HepG2 (cell line): ENCODE data around the gene TXNDC11. TPM values are rescaled to one million over a fixed set of nuclear protein-coding genes. Genes with fewer than 3 reads are reported as not detected.

Source experiments
- ATAC-seq: fragments of 200-7000 bp; cut with Tn5 transposase; 3 replicates; pipeline ENCODE4 v1.9.1; 2020; ENCODE audit warnings: mild to moderate bottlenecking, moderate library complexity
- BruUV-seq: library from RNA; stranded (reverse); fragments of 400-500 nt; replicated peaks from 2 replicates; lab custom pipeline; 2021; lab: Mats Ljungman, UMichigan
- CTCF ChIA-PET: fragments of 300-600 bp; formaldehyde crosslinking; extraction: SDS; loops from one replicate; lab custom pipeline; 2021; ENCODE audit warnings: low total read pairs, inconsistent platforms, low intra/inter-chr PET ratio; lab: Yijun Ruan, JAX
- POLR2A ChIA-PET: fragments of 350-600 bp; sonication (Branson Sonifier 250); formaldehyde crosslinking; loops from one replicate; lab custom pipeline; 2020; ENCODE audit warnings: antibody characterized with exemption, inconsistent platforms; lab: Yijun Ruan, JAX
- DNase-seq: peaks from one replicate; pipeline ENCODE4 v3.0.0-alpha.2; 2015; ENCODE audit warnings: low spot score
- FAIRE-seq: peaks from 3 replicates; lab custom pipeline; 2011; peaks lifted over from hg19 to GRCh38; lab: Jason Lieb, UNC
- H2AFZ ChIP-seq: one replicate; pipeline ENCODE4 v1.6.1; 2011; ENCODE audit warnings: low read length, inconsistent platforms
- H3K27ac ChIP-seq: fragments of 300-600 bp; 3 replicates; pipeline ENCODE4 v1.8.0; 2011; ENCODE audit warnings: mixed run types, mild to moderate bottlenecking, mixed read lengths, low read length, inconsistent platforms; ENCODE audit not compliant: insufficient read depth; ENCODE audit errors: extremely low read length
- H3K27me3 ChIP-seq, 2 experiments: fragments of 200-600 bp in 1 of 2; 2 replicates in 1 of 2; 3 replicates in 1 of 2; pipeline versions ENCODE4 v1.6.0 to v1.8.0; 2011; ENCODE audit warnings: low read length in 2 of 2, mild to moderate bottlenecking in 2 of 2, moderate library complexity in 2 of 2, inconsistent platforms in 1 of 2; ENCODE audit not compliant: insufficient read depth in 2 of 2, control insufficient read depth in 1 of 2
- H3K36me3 ChIP-seq, 2 experiments: fragments of 200-600 bp in 1 of 2; replicated peaks in 1 of 2; 2 replicates in 1 of 2; 3 replicates in 1 of 2; pipeline versions ENCODE4 v1.5.1 to v1.8.0; 2011; ENCODE audit warnings: low read length in 2 of 2, inconsistent platforms in 1 of 2; ENCODE audit not compliant: insufficient read depth in 2 of 2, control insufficient read depth in 1 of 2
- H3K4me1 ChIP-seq: 2 replicates; pipeline ENCODE4 v1.5.1; 2012; ENCODE audit warnings: low read length, inconsistent platforms; ENCODE audit not compliant: insufficient read depth
- H3K4me2 ChIP-seq: 2 replicates; pipeline ENCODE4 v1.6.0; 2011; ENCODE audit warnings: low read depth, low read length, inconsistent platforms
- H3K4me3 ChIP-seq, 3 experiments: fragments of 200-600 bp in 1 of 3; sonication (generic), shearing (Covaris generic) in 1 of 3; replicated peaks in 1 of 3; 2 replicates each; pipeline ENCODE4 v1.5.1; 2011 to 2016; ENCODE audit warnings: low read length in 3 of 3, inconsistent platforms in 2 of 3, low read depth in 2 of 3, mild to moderate bottlenecking in 2 of 3, control low read depth in 1 of 3, mixed read lengths in 1 of 3; ENCODE audit not compliant: insufficient read depth in 1 of 3
- H3K79me2 ChIP-seq: one replicate; pipeline ENCODE4 v1.6.1; 2011; ENCODE audit warnings: low read length, inconsistent platforms; ENCODE audit not compliant: insufficient read depth
- H3K9ac ChIP-seq: 2 replicates; pipeline ENCODE4 v1.6.0; 2011; ENCODE audit warnings: mild to moderate bottlenecking, low read depth, low read length, inconsistent platforms; ENCODE audit not compliant: insufficient read depth
- H3K9me3 ChIP-seq: 2 replicates; pipeline ENCODE4 v1.5.1; 2012; ENCODE audit warnings: mild to moderate bottlenecking, low read length
- H4K20me1 ChIP-seq: 2 replicates; pipeline ENCODE4 v1.6.0; 2011; ENCODE audit warnings: inconsistent platforms, mild to moderate bottlenecking, low read length, moderate library complexity; ENCODE audit not compliant: insufficient read depth
- AHR ChIP-seq: IDR thresholded peaks from 2 replicates; pipeline ENCODE4 v1.6.1; 2018; ENCODE audit warnings: missing genetic modification reagents, missing compliant biosample characterization
- CBX5 ChIP-seq: sonication (generic); formaldehyde crosslinking; IDR thresholded peaks from 2 replicates; pipeline ENCODE4 v1.4.0; 2020; ENCODE audit warnings: missing genetic modification reagents, borderline replicate concordance
- ELF4 ChIP-seq: sonication (generic); formaldehyde crosslinking; IDR thresholded peaks from 2 replicates; pipeline ENCODE4 v1.5.0; 2020; ENCODE audit warnings: missing genetic modification reagents, mild to moderate bottlenecking, moderate library complexity, borderline replicate concordance
- GLI4 ChIP-seq: sonication (generic); formaldehyde crosslinking; IDR thresholded peaks from 2 replicates; pipeline ENCODE4 v1.5.1; 2020; ENCODE audit warnings: missing genetic modification reagents, mild to moderate bottlenecking, moderate library complexity, borderline replicate concordance
- IRF9 ChIP-seq: sonication (generic); formaldehyde crosslinking; IDR thresholded peaks from 2 replicates; pipeline ENCODE4 v1.8.0; 2022; ENCODE audit warnings: missing genetic modification reagents, mild to moderate bottlenecking, borderline replicate concordance
- ISL2 ChIP-seq: sonication (generic); formaldehyde crosslinking; IDR thresholded peaks from 2 replicates; pipeline ENCODE4 v1.5.0; 2020; ENCODE audit warnings: missing genetic modification reagents
- LCORL ChIP-seq, 2 experiments: fragments of 450-650 bp in 1 of 2; sonication (generic) in 1 of 2; formaldehyde crosslinking in 1 of 2; IDR thresholded peaks; 2 replicates each; pipeline versions ENCODE4 v1.5.0 to v1.6.1; 2017 to 2020; ENCODE audit warnings: antibody characterized with exemption in 1 of 2, missing genetic modification reagents in 1 of 2
- MED8 ChIP-seq: sonication (generic); formaldehyde crosslinking; IDR thresholded peaks from 2 replicates; pipeline ENCODE4 v1.8.1; 2023; ENCODE audit warnings: mild to moderate bottlenecking, missing genetic modification reagents; ENCODE audit not compliant: insufficient replicate concordance
- MLX ChIP-seq: IDR thresholded peaks from 2 replicates; pipeline ENCODE4 v1.6.1; 2016
- SP1 ChIP-seq, 2 experiments: fragments of 450-650 bp in 1 of 2; sonication (generic) in 1 of 2; formaldehyde crosslinking in 1 of 2; IDR thresholded peaks; 2 replicates each; pipeline versions ENCODE4 v1.4.0 to v1.6.1; 2016 to 2020; ENCODE audit warnings: missing genetic modification reagents in 1 of 2
- SUZ12 ChIP-seq: fragments of 150-350 bp; IDR thresholded peaks from 2 replicates; pipeline ENCODE4 v1.6.1; 2014; ENCODE audit warnings: low read depth, low read length
- ZFAT ChIP-seq: sonication (generic); formaldehyde crosslinking; conservative IDR thresholded peaks from 2 replicates; pipeline ENCODE4 v1.8.1; 2023; ENCODE audit warnings: missing genetic modification reagents, inconsistent platforms
- ZNF143 ChIP-seq: sonication (generic); formaldehyde crosslinking; IDR thresholded peaks from 2 replicates; pipeline ENCODE4 v1.4.0; 2020; ENCODE audit warnings: missing genetic modification reagents
- ZNF747 ChIP-seq: sonication (generic); formaldehyde crosslinking; IDR thresholded peaks from 2 replicates; pipeline ENCODE4 v1.8.1; 2023; ENCODE audit warnings: missing genetic modification reagents, mild to moderate bottlenecking, borderline replicate concordance
- ZNF770 ChIP-seq: sonication (generic); formaldehyde crosslinking; IDR thresholded peaks from 2 replicates; pipeline ENCODE4 v1.5.0; 2020; ENCODE audit warnings: mild to moderate bottlenecking, missing genetic modification reagents
- WGBS: methylation state at CpG from one replicate; pipeline ENCODE4 v1.1.6; 2017; ENCODE audit warnings: low lambda C conversion rate; 5-methylcytosine and 5-hydroxymethylcytosine counted together
- in situ Hi-C: cut with HindIII; loops from 2 replicates; pipeline ENCODE4 v1.10.0; 2017; ENCODE audit warnings: low pct_unique_long_range_greater_than_20kb; ENCODE audit not compliant: extremely low pct_ligation_motif_present
- intact Hi-C: fragments of 100-400 bp; cut with micrococcal nuclease; formaldehyde crosslinking; loops from one replicate; pipeline ENCODE4 v1.10.0; 2022; ENCODE audit not compliant: unreplicated experiment
- polyA plus RNA-seq, 8 experiments: library from polyadenylated mRNA; depleted of rRNA in 3 of 8; stranded (reverse) in 7 of 8; unstranded in 1 of 8; fragments of >200 nt; fragmentation: Illumina TruSeq in 4 of 8; extraction: Trizol in 4 of 8; gene quantifications; 2 replicates each; pipeline versions ENCODE4 v1.2.1 to v1.2.3, GENCODE V29; 2011 to 2016; ENCODE audit warnings: low read depth in 4 of 8, missing spikeins in 1 of 8, mixed read lengths in 1 of 8; ENCODE audit not compliant: insufficient read depth in 1 of 8
- total RNA-seq, 5 experiments: library from RNA; depleted of rRNA; stranded (reverse); fragments of >200 nt; fragmentation: Illumina TruSeq; extraction: Trizol; gene quantifications; 2 replicates each; pipeline ENCODE4 v1.2.3, GENCODE V29; 2016; ENCODE audit warnings: low read depth in 1 of 5
- TF ChIP-seq, protein P1 (sequence below), 2 experiments: sonication (generic) in 1 of 2; formaldehyde crosslinking in 1 of 2; IDR thresholded peaks; 2 replicates each; pipeline versions ENCODE4 v1.4.0 to v1.6.1; 2016 to 2020; ENCODE audit warnings: borderline replicate concordance in 1 of 2, low read depth in 1 of 2, mild to moderate bottlenecking in 1 of 2, missing genetic modification reagents in 1 of 2

TXNDC11 gene
- total and polyA plus RNA-seq, 2 of the 13 experiments (the other 11 are each of a cell fraction or from before 2014, with no cell fraction given): 74.9 to 123 TPM

DNA sequence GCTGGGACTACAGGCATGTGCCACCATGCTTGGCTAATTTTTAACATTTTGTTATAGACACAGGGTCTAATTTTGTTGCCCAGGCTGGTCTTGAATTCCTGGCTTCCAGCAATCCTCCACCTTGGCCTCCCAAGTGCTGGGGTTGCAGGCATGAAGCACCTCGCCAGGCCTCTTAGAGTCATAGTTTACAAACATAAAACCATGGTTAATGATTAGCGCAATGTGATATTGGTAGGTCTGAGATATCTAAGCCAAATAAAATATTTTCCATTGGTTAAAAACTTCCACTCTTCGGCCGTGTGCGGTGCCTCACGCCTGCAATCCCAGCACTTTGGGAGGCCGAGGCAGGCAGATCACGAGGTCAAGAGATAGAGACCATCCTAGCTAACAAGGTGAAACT lies 16.6 kb downstream of the TXNDC11 start:
- in situ Hi-C loops (no loop called here), intact Hi-C loops (no loop called here)
- no TSS peak for BruUV-seq
- no peak for DNase-seq
- 97% methylated on average over 8 of the region's 8 CpGs for WGBS
- ChIA-PET POLR2A (interaction anchor here (2.1 to 2.2 kb wide), 2 partner anchors 17 to 71 kb away, joined by 9 to 14 read pairs; partner anchors contain the start of genes TXNDC11 and ZC3H7A), CTCF (no interaction called here)
- Histone ChIP-seq H3K9ac (no peak overlapping the region), H4K20me1 (peaks cover 5% of the 10 kb centered on the region), H2AFZ (no peak overlapping the region), H3K4me2 (no peak overlapping the region), H3K79me2 (peaks cover 30% of the 10 kb centered on the region), H3K36me3 (peaks cover 37 to 91% of the 10 kb centered on the region in 2 experiments), H3K4me3 (no peak overlapping the region), H3K9me3 (no peaks in the 10 kb centered on the region), H3K27me3 (no peaks in the 10 kb centered on the region), H3K27ac (no peak overlapping the region), H3K4me1 (peaks cover 28% of the 10 kb centered on the region)
- no peak; the same call in 2 of the 3 replicates for ATAC-seq
- FAIRE-seq: no peak
- TF ChIP-seq, protein P1, sequence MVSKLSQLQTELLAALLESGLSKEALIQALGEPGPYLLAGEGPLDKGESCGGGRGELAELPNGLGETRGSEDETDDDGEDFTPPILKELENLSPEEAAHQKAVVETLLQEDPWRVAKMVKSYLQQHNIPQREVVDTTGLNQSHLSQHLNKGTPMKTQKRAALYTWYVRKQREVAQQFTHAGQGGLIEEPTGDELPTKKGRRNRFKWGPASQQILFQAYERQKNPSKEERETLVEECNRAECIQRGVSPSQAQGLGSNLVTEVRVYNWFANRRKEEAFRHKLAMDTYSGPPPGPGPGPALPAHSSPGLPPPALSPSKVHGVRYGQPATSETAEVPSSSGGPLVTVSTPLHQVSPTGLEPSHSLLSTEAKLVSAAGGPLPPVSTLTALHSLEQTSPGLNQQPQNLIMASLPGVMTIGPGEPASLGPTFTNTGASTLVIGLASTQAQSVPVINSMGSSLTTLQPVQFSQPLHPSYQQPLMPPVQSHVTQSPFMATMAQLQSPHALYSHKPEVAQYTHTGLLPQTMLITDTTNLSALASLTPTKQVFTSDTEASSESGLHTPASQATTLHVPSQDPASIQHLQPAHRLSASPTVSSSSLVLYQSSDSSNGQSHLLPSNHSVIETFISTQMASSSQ (IDR thresholded peaks at IDR 0.05; ENCODE audit: low read depth): peak; percentile 44; the same call in 1 of the 2 replicates
- TF ChIP-seq, protein P1 (CRISPR knock-in tag; IDR thresholded peaks at IDR 0.05; ENCODE audit: borderline replicate concordance): no peak
- TF ChIP-seq ZFAT (0 out of 2 replicates have a peak, but pooled peaks have one; percentile 43), ZNF747 (no peak), MED8 (CRISPR knock-in tag) (no peak), SUZ12 (no peak), ZNF770 (CRISPR knock-in tag) (peak; percentile 47; the same call in 1 of the 2 replicates), LCORL (IDR thresholded peaks at IDR 0.05) (no peak), LCORL (CRISPR knock-in tag; IDR thresholded peaks at IDR 0.05) (no peak), GLI4 (CRISPR knock-in tag) (no peak), ZNF143 (no peak), ISL2 (CRISPR knock-in tag) (0 out of 2 replicates have a peak, but pooled peaks have one; percentile 34), CBX5 (no peak), SP1 (IDR thresholded peaks at IDR 0.05) (no peak), SP1 (CRISPR knock-in tag; IDR thresholded peaks at IDR 0.05) (no peak), ELF4 (no peak), IRF9 (CRISPR knock-in tag) (no peak), AHR (CRISPR knock-in tag) (no peak), MLX (CRISPR knock-in tag) (no peak)
